ENCODE data around the gene C11orf52.
"Not testable (repeated sequence)": the region's sequence is repeated elsewhere in the genome, so short reads cannot be mapped to it uniquely, and the experiment has no call there.

The C11orf52 gene

GRCh38 chr11:111917312-111917711 is 1.4 kb upstream of the C11orf52 start:
- H3K4me3 ChIP-seq (ENCODE audit: low read length): no peak overlapping the region
- no peak overlapping the region for H3K9ac ChIP-seq (ENCODE audit: low read length)
- peaks cover 8% of the 10 kb centered on the region for H3K4me1 ChIP-seq (ENCODE audit: control insufficient read depth, insufficient read depth, low read length)
- H3K36me3 ChIP-seq (ENCODE audit: control insufficient read depth, insufficient read depth, low read length): no peaks in the 10 kb centered on the region
- no peak overlapping the region for H3K27ac ChIP-seq (ENCODE audit: low read depth, low read length)
- H3K27me3 ChIP-seq (ENCODE audit: control insufficient read depth, insufficient read depth, low read length): peaks cover 3% of the 10 kb centered on the region

- Histone ChIP-seq H3K4me3 (ENCODE audit: low read length) (no peak overlapping the region), H3K36me3 (ENCODE audit: control insufficient read depth, insufficient read depth, low read length) (no peaks in the 10 kb centered on the region), H3K9ac (ENCODE audit: low read length) (no peak overlapping the region), H3K27me3 (ENCODE audit: control insufficient read depth, insufficient read depth, low read length) (peaks cover 3% of the 10 kb centered on the region), H3K27ac (ENCODE audit: low read depth, low read length) (no peak overlapping the region), H3K4me1 (ENCODE audit: control insufficient read depth, insufficient read depth, low read length) (peaks cover 12% of the 10 kb centered on the region)
Measured at GRCh38 chr11:111917788-111918187, 925 bp upstream of the C11orf52 start.

- H3K36me3 ChIP-seq (ENCODE audit: control insufficient read depth, insufficient read depth, low read length): no peaks in the 10 kb centered on the region
- H3K4me3 ChIP-seq (ENCODE audit: low read length): no peak overlapping the region
- H3K27me3 ChIP-seq (ENCODE audit: control insufficient read depth, insufficient read depth, low read length): no peaks in the 10 kb centered on the region
- H3K27ac ChIP-seq (ENCODE audit: low read depth, low read length): no peak overlapping the region
- H3K4me1 ChIP-seq (ENCODE audit: control insufficient read depth, insufficient read depth, low read length): peaks cover 16% of the 10 kb centered on the region
- no peak overlapping the region for H3K9ac ChIP-seq (ENCODE audit: low read length)
Measured at GRCh38 chr11:111920908-111921307, 2.2 kb downstream of the C11orf52 start.

DNA sequence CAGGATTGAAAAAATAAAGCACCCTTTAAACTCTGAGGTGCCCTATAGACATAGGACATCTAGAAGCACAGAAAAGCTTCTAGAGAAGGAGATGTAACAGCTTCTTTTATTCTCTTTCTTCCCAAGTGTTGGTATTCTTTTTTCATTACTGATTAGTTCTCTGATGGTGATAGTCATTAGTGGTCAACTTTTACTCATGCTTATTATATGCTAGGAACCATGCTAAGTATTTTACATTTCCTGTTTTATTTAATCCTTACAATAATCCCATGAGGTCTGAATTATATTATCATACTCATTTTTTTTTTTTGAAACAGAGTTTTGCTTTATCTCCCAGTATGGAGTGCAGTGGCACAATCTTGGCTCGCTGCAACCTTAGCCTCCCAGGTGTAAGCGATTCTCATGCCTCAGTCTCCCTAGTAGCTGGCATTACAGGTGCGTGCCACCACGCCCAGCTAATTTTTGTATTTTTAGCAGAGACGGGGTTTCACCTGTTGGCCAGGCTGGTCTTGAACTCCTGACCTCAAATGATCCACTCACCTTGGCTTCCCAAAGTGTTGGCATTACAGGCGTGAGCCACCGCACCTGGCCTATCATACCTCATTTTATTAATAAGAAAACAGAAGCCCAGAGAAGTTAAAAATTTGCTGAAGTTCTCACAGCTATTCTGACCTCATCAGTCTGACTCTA is 3.0 kb downstream of the C11orf52 start:
- Histone ChIP-seq H3K36me3 (ENCODE audit: control insufficient read depth, insufficient read depth, low read length) (no peaks in the 10 kb centered on the region), H3K9ac (ENCODE audit: low read length) (no peak overlapping the region), H3K4me3 (ENCODE audit: low read length) (no peak overlapping the region), H3K4me1 (ENCODE audit: control insufficient read depth, insufficient read depth, low read length) (peaks cover 22% of the 10 kb centered on the region), H3K27ac (ENCODE audit: low read depth, low read length) (no peak overlapping the region), H3K27me3 (ENCODE audit: control insufficient read depth, insufficient read depth, low read length) (no peaks in the 10 kb centered on the region)

GRCh38 chr11:111922803-111923202 is 4.1 kb downstream of the C11orf52 start:
- Histone ChIP-seq H3K9ac (ENCODE audit: low read length) (no peak overlapping the region), H3K27me3 (ENCODE audit: control insufficient read depth, insufficient read depth, low read length) (no peaks in the 10 kb centered on the region), H3K36me3 (ENCODE audit: control insufficient read depth, insufficient read depth, low read length) (no peaks in the 10 kb centered on the region), H3K4me3 (ENCODE audit: low read length) (no peak overlapping the region), H3K4me1 (ENCODE audit: control insufficient read depth, insufficient read depth, low read length) (peaks cover 26% of the 10 kb centered on the region), H3K27ac (ENCODE audit: low read depth, low read length) (peak overlapping the region; percentile 80)

DNA sequence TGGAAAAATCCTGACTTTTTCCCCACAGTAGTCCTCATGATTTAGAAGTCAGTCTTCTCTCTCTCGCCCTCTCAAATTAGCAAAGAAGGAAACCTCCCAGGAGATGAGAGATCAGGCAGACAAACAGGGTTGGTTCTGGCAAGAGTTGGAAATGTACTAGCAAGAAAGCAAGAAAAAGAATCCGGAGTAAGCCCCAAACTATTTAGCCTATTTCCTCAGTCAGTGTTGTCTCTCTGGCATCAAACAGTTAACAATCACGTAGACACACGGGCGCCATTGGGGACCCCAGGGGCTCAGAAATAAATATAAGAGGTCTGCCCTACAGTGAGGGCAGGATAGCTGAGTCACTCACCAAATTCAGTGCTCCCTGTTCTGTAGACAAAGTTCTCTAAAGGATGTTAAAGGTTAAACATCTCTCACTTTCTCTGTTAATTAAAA is 4.7 kb downstream of the C11orf52 start:
- Histone ChIP-seq H3K27me3 (ENCODE audit: control insufficient read depth, insufficient read depth, low read length) (no peaks in the 10 kb centered on the region), H3K36me3 (ENCODE audit: control insufficient read depth, insufficient read depth, low read length) (no peaks in the 10 kb centered on the region), H3K9ac (ENCODE audit: low read length) (no peak overlapping the region), H3K4me3 (ENCODE audit: low read length) (no peak overlapping the region), H3K4me1 (ENCODE audit: control insufficient read depth, insufficient read depth, low read length) (peaks cover 26% of the 10 kb centered on the region), H3K27ac (ENCODE audit: low read depth, low read length) (peak overlapping the region; percentile 80)

- no peak overlapping the region for H3K9ac ChIP-seq (ENCODE audit: low read length)
- H3K27ac ChIP-seq (ENCODE audit: low read depth, low read length): peak overlapping the region; percentile 80
- H3K4me1 ChIP-seq (ENCODE audit: control insufficient read depth, insufficient read depth, low read length): peaks cover 26% of the 10 kb centered on the region
- H3K4me3 ChIP-seq (ENCODE audit: low read length): no peak overlapping the region
- H3K27me3 ChIP-seq (ENCODE audit: control insufficient read depth, insufficient read depth, low read length): no peaks in the 10 kb centered on the region
- H3K36me3 ChIP-seq (ENCODE audit: control insufficient read depth, insufficient read depth, low read length): no peaks in the 10 kb centered on the region
Measured at GRCh38 chr11:111923951-111924350, 5.2 kb downstream of the C11orf52 start.

DNA sequence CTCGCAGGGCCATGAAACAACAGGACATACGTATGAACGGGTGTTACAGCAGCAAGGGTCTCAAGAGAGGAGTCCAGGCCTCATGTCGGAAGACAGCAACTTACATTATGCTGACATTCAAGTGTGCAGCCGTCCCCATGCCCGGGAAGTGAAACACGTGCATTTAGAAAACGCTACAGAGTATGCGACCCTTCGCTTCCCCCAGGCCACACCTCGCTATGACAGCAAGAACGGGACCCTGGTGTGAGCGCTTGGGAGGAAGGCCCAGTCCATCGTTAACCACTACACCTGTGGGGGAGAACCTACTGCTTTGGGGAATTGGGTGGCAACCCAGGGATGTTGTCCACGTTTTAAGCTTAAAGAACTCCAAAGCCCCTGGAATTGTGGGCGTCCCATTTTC is 7.2 kb downstream of the C11orf52 start:
- Histone ChIP-seq H3K36me3 (ENCODE audit: control insufficient read depth, insufficient read depth, low read length) (no peaks in the 10 kb centered on the region), H3K9ac (ENCODE audit: low read length) (no peak overlapping the region), H3K4me1 (ENCODE audit: control insufficient read depth, insufficient read depth, low read length) (peaks cover 26% of the 10 kb centered on the region), H3K27ac (ENCODE audit: low read depth, low read length) (peak overlapping the region; percentile 86), H3K4me3 (ENCODE audit: low read length) (no peak overlapping the region), H3K27me3 (ENCODE audit: control insufficient read depth, insufficient read depth, low read length) (no peaks in the 10 kb centered on the region)

GRCh38 chr11:111926505-111927391 is 8.0 kb downstream of the C11orf52 start:
- Histone ChIP-seq H3K4me3 (ENCODE audit: low read length) (peak overlapping the region; percentile 69), H3K4me1 (ENCODE audit: control insufficient read depth, insufficient read depth, low read length) (peaks cover 26% of the 10 kb centered on the region), H3K27ac (ENCODE audit: low read depth, low read length) (peak overlapping the region; percentile 86), H3K27me3 (ENCODE audit: control insufficient read depth, insufficient read depth, low read length) (no peaks in the 10 kb centered on the region), H3K9ac (ENCODE audit: low read length) (peak overlapping the region; percentile 29), H3K36me3 (ENCODE audit: control insufficient read depth, insufficient read depth, low read length) (no peaks in the 10 kb centered on the region)

DNA sequence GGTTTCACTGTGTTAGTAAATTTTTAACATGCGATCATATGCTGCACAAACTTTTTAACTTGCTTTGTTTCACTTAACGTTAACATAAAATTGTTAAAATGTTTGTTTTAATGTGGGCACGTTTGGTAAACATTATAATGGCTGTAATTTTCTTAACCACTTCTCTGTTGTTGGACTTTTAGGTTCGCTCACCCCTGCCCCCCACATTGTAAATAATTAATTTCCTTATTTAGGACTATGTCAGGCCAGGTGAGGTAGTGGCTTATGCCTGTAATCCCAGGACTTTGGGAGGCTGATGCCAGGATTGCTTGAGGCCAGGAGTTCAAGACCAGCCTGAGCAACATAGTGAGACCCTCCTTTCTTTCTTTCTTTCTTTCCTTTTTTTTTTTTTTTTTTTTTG is 11.8 kb downstream of the C11orf52 start:
- Histone ChIP-seq H3K4me3 (ENCODE audit: low read length) (no peak overlapping the region), H3K27ac (ENCODE audit: low read depth, low read length) (no peak overlapping the region), H3K27me3 (ENCODE audit: control insufficient read depth, insufficient read depth, low read length) (no peaks in the 10 kb centered on the region), H3K4me1 (ENCODE audit: control insufficient read depth, insufficient read depth, low read length) (peaks cover 15% of the 10 kb centered on the region), H3K9ac (ENCODE audit: low read length) (no peak overlapping the region), H3K36me3 (ENCODE audit: control insufficient read depth, insufficient read depth, low read length) (no peaks in the 10 kb centered on the region)

- Histone ChIP-seq H3K4me1 (ENCODE audit: control insufficient read depth, insufficient read depth, low read length) (peaks cover 15% of the 10 kb centered on the region), H3K9ac (ENCODE audit: low read length) (no peak overlapping the region), H3K27me3 (ENCODE audit: control insufficient read depth, insufficient read depth, low read length) (no peaks in the 10 kb centered on the region), H3K36me3 (ENCODE audit: control insufficient read depth, insufficient read depth, low read length) (no peaks in the 10 kb centered on the region), H3K4me3 (ENCODE audit: low read length) (no peak overlapping the region), H3K27ac (ENCODE audit: low read depth, low read length) (no peak overlapping the region)
Measured at GRCh38 chr11:111932611-111932950, 13.9 kb downstream of the C11orf52 start.

GRCh38 chr11:111933176-111933575 is 14.5 kb downstream of the C11orf52 start:
- H3K4me1 ChIP-seq (ENCODE audit: control insufficient read depth, insufficient read depth, low read length): peaks cover 21% of the 10 kb centered on the region
- H3K27ac ChIP-seq (ENCODE audit: low read depth, low read length); H3K9ac ChIP-seq (ENCODE audit: low read length); H3K4me3 ChIP-seq (ENCODE audit: low read length); H3K27me3 ChIP-seq (ENCODE audit: control insufficient read depth, insufficient read depth, low read length); H3K36me3 ChIP-seq (ENCODE audit: control insufficient read depth, insufficient read depth, low read length): not testable (repeated sequence)

Data from rectal smooth muscle tissue (tissue), 1 donor.